HepG2 (cell line): Measurements from ENCODE around the gene RLN3. TPM values are rescaled to one million over a fixed set of nuclear protein-coding genes. Genes with fewer than 3 reads are reported as not detected.

Experiments
- CHD4 ChIP-seq: fragments of 200-600 bp; sonication (generic); IDR thresholded peaks from 2 replicates; pipeline ENCODE4 v1.7.0; 2017; ENCODE audit warnings: mild to moderate bottlenecking, low read length, borderline replicate concordance
- ELF4 ChIP-seq: sonication (generic); formaldehyde crosslinking; IDR thresholded peaks from 2 replicates; pipeline ENCODE4 v1.5.0; 2020; ENCODE audit warnings: missing genetic modification reagents, mild to moderate bottlenecking, moderate library complexity, borderline replicate concordance
- MAZ ChIP-seq, 2 experiments: sonication (generic) in 1 of 2; formaldehyde crosslinking in 1 of 2; IDR thresholded peaks; 2 replicates each; pipeline versions ENCODE4 v1.5.0 to v1.6.1; 2012 to 2020; ENCODE audit warnings: low read depth in 2 of 2, mild to moderate bottlenecking in 2 of 2, borderline replicate concordance in 1 of 2, improper control_type of control experiment in 1 of 2, low read length in 1 of 2, missing genetic modification reagents in 1 of 2, moderate library complexity in 1 of 2
- NFE2 ChIP-seq: sonication (generic); formaldehyde crosslinking; IDR thresholded peaks from 2 replicates; pipeline ENCODE4 v1.4.0; 2020; ENCODE audit warnings: missing genetic modification reagents
- PPARG ChIP-seq: conservative IDR thresholded peaks from 2 replicates; pipeline ENCODE4 v1.6.1; 2016; ENCODE audit warnings: missing biosample characterization, missing genetic modification reagents
- RFX3 ChIP-seq: IDR thresholded peaks from 2 replicates; pipeline ENCODE4 v1.6.1; 2016; ENCODE audit warnings: missing biosample characterization, missing genetic modification reagents
- SIN3A ChIP-seq: IDR thresholded peaks from 2 replicates; pipeline ENCODE4 v1.6.1; 2011; ENCODE audit warnings: low read depth, mild to moderate bottlenecking, control low read depth, low read length, borderline replicate concordance
- SP1 ChIP-seq, 2 experiments: fragments of 450-650 bp in 1 of 2; sonication (generic) in 1 of 2; formaldehyde crosslinking in 1 of 2; IDR thresholded peaks; 2 replicates each; pipeline versions ENCODE4 v1.4.0 to v1.6.1; 2016 to 2020; ENCODE audit warnings: missing genetic modification reagents in 1 of 2
- STAT5B ChIP-seq: sonication (generic); formaldehyde crosslinking; IDR thresholded peaks from 2 replicates; pipeline ENCODE4 v1.4.0; 2020; ENCODE audit warnings: missing genetic modification reagents
- ZBTB40 ChIP-seq, 2 experiments: fragments of 450-650 bp in 1 of 2; sonication (generic) in 1 of 2; formaldehyde crosslinking in 1 of 2; IDR thresholded peaks; 2 replicates each; pipeline versions ENCODE4 v1.6.1 to v1.8.0; 2016 to 2022; ENCODE audit warnings: antibody characterized with exemption in 1 of 2, mild to moderate bottlenecking in 1 of 2, missing genetic modification reagents in 1 of 2
- ZNF138 ChIP-seq: sonication (generic); formaldehyde crosslinking; IDR thresholded peaks from 2 replicates; pipeline ENCODE4 v1.5.0; 2020; ENCODE audit warnings: mild to moderate bottlenecking, low read depth, missing genetic modification reagents
- ZNF232 ChIP-seq: sonication (generic); formaldehyde crosslinking; IDR thresholded peaks from 2 replicates; pipeline ENCODE4 v1.4.0; 2020; ENCODE audit warnings: missing genetic modification reagents, borderline replicate concordance
- ZNF274 ChIP-seq: sonication (generic); formaldehyde crosslinking; IDR thresholded peaks from 2 replicates; pipeline ENCODE4 v1.5.1; 2020; ENCODE audit warnings: mild to moderate bottlenecking, missing genetic modification reagents
- ZNF30 ChIP-seq: sonication (generic); formaldehyde crosslinking; IDR thresholded peaks from 2 replicates; pipeline ENCODE4 v1.5.0; 2020; ENCODE audit warnings: mild to moderate bottlenecking, missing genetic modification reagents
- ZNF367 ChIP-seq: sonication (generic); formaldehyde crosslinking; IDR thresholded peaks from 2 replicates; pipeline ENCODE4 v1.4.0; 2020; ENCODE audit warnings: missing genetic modification reagents, borderline replicate concordance
- ZNF772 ChIP-seq: sonication (generic); formaldehyde crosslinking; IDR thresholded peaks from 2 replicates; pipeline ENCODE4 v1.5.0; 2020; ENCODE audit warnings: mild to moderate bottlenecking, missing genetic modification reagents
- ZNF784 ChIP-seq: sonication (generic); formaldehyde crosslinking; IDR thresholded peaks from 2 replicates; pipeline ENCODE4 v1.5.1; 2020; ENCODE audit warnings: missing genetic modification reagents, mild to moderate bottlenecking, borderline replicate concordance
- ZSCAN29 ChIP-seq: sonication (generic); formaldehyde crosslinking; conservative IDR thresholded peaks from 2 replicates; pipeline ENCODE4 v1.4.0; 2020; ENCODE audit warnings: mild to moderate bottlenecking, missing genetic modification reagents
- polyA plus RNA-seq, 8 experiments: library from polyadenylated mRNA; depleted of rRNA in 3 of 8; stranded (reverse) in 7 of 8; unstranded in 1 of 8; fragments of >200 nt; fragmentation: Illumina TruSeq in 4 of 8; extraction: Trizol in 4 of 8; gene quantifications; 2 replicates each; pipeline versions ENCODE4 v1.2.1 to v1.2.3, GENCODE V29; 2011 to 2016; ENCODE audit warnings: low read depth in 4 of 8, missing spikeins in 1 of 8, mixed read lengths in 1 of 8; ENCODE audit not compliant: insufficient read depth in 1 of 8
- total RNA-seq, 5 experiments: library from RNA; depleted of rRNA; stranded (reverse); fragments of >200 nt; fragmentation: Illumina TruSeq; extraction: Trizol; gene quantifications; 2 replicates each; pipeline ENCODE4 v1.2.3, GENCODE V29; 2016; ENCODE audit warnings: low read depth in 1 of 5

RLN3 gene
- total and polyA plus RNA-seq, 2 of the 13 experiments (the other 11 are each of a cell fraction or from before 2014, with no cell fraction given): not detected

- TF ChIP-seq ZBTB40 (IDR thresholded peaks at IDR 0.05) (no peak), ZBTB40 (CRISPR knock-in tag; IDR thresholded peaks at IDR 0.05) (peak; percentile 64; the same call in 1 of the 2 replicates), SIN3A (peak; percentile 71; the same call in 1 of the 2 replicates), ZNF367 (CRISPR knock-in tag) (no peak), ZNF232 (CRISPR knock-in tag) (no peak), RFX3 (no peak), MAZ (IDR thresholded peaks at IDR 0.05; ENCODE audit: borderline replicate concordance, low read depth, low read length) (peak; percentile 61; the same call in 1 of the 2 replicates), MAZ (CRISPR knock-in tag; IDR thresholded peaks at IDR 0.05; ENCODE audit: low read depth) (peak; percentile 96), NFE2 (CRISPR knock-in tag) (no peak), ZSCAN29 (CRISPR knock-in tag) (no peak), ZNF274 (CRISPR knock-in tag) (no peak), PPARG (CRISPR knock-in tag) (no peak), ZNF784 (peak; percentile 76; the same call in 1 of the 2 replicates), SP1 (IDR thresholded peaks at IDR 0.05) (no peak), SP1 (CRISPR knock-in tag; IDR thresholded peaks at IDR 0.05) (no peak), ELF4 (CRISPR knock-in tag) (no peak), STAT5B (no peak), CHD4 (peak; percentile 56; the same call in 1 of the 2 replicates), ZNF138 (CRISPR knock-in tag) (peak; percentile 86), ZNF772 (CRISPR knock-in tag) (peak; percentile 91), ZNF30 (CRISPR knock-in tag) (peak; percentile 72; the same call in 1 of the 2 replicates)
These were observed 21.0 kb upstream of the RLN3 start (continued) for GRCh38 chr19:14006766-14007562.
